Stimulated activated CD8-positive, alpha-beta memory T cell treated with anti-CD3 and anti-CD28 coated beads, Interleukin-12 subunit alpha, Interleukin-12 subunit beta, amount 100 ng/mL, for 24 hours (primary cell): ENCODE results near the gene FAM120A.

Experiments used
- DNase-seq: peaks from one replicate; pipeline ENCODE4 v3.0.0-alpha.2; 2020; ENCODE audit errors: extremely low read depth

Gene FAM120A

GRCh38 chr9:93558503-93558902 lies 107.0 kb downstream of the FAM120A start:
- DNase-seq = no peak

- no peak for DNase-seq
Measured at GRCh38 chr9:93560991-93561390, 109.5 kb downstream of the FAM120A start.

GRCh38 chr9:93562157-93562556 lies 110.7 kb downstream of the FAM120A start:
- DNase-seq = no peak

GRCh38 chr9:93565089-93565488 lies 113.6 kb downstream of the FAM120A start:
- DNase-seq = no peak

GRCh38 chr9:93566408-93567270 lies 115.2 kb downstream of the FAM120A start:
- DNase-seq = peak; percentile 98

- DNase-seq = no peak
Measured at GRCh38 chr9:93567271-93567959, 115.9 kb downstream of the FAM120A start.

DNA sequence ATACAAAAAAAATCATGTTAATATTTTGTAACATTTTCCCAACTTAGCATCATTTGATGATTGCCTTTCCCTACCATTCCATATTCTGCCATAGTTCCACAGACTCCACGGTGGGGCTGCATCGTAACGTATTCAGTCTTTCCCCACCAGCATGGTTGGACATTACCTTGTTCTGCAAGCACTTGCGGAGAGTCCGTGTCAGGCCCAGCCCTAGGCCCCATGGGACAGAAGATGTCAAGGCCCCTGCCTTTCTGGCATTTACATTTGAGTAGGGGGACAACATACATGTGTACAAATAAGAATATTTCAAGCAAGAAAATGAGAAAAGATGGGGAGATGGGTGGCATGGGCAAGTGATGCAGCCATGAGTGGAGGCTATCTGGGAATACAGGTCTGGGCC lies 116.7 kb downstream of the FAM120A start:
- DNase-seq = no peak

- no peak for DNase-seq
Measured at GRCh38 chr9:93569621-93570174, 118.2 kb downstream of the FAM120A start.

DNA sequence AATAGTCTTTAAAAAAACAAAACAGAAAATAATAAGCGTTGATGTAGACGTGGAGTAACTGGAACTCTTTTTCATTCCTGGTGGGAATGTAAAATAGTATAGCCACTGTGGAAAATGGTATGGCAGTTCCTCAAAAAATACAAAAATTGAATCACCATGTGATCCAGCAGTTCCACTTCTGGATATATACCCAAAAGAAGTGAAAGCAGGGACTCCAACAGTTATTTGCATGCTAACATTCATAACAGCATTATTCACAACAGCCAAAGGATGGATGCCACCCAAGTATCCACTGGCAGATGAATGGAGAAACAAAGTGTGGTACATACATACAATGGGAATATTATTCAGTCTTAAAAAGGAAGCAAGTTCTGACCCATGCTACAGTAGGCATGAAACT lies 120.7 kb downstream of the FAM120A start:
- DNase-seq = no peak

DNA sequence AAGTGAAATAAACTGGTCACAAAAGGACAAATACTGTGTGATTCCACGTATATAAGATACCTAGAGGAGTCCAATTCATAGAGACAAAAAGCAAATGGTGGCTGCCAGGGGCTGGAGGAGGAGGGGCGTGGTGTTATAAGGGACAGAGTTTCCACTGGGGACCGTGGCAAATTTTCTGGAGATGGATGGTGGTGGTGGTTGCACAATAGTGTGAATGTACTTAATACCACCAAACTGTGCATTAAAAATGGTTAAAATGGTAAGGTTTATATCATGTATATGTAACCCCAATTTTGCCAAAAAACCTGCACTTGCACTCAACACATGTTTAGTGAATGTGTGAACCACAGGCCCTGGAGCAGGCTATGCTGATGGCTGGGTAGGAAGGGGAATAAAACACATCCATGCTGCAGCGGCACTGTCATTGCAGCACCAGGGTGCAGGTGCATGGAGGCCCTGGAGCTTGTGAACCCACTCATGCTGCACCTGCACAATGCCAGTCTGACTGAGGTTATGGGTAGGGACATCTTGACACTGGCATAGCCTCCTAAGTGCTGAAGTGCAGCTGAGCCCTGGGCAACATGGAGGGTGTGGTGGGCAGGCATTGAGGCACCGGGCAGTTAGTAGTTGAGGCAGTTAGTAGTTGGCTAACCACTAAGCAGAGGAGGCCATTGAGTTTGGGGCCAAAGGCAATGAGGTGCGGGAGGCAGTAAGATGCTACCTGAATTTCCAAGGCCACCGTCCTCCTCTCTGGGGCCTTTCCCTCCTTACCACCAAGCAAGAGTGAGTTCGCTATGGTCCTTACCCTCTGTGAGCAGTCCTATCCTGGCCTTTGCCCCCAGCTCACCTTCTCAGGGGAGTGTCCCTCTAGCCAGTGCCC lies 121.4 kb downstream of the FAM120A start:
- no peak for DNase-seq

DNA sequence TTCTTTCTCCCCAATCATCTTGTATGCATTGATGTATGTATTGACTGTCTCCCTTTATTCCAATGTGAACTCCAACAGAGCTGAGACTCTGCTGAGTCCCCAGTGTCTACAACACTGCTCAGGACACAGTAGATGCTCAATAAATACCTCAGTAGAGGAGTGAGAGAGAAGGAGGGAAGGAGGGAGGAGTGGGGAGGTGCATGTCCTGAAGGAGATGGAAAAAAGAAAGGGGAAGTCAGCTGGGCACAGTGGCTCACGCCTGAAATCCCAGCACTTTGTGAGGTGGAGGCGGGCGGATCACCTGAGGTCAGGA lies 122.0 kb downstream of the FAM120A start:
- DNase-seq = no peak

GRCh38 chr9:93574091-93574899 lies 122.8 kb downstream of the FAM120A start:
- DNase-seq = no peak

GRCh38 chr9:93574900-93575795 lies 123.7 kb downstream of the FAM120A start:
- DNase-seq = no peak

DNA sequence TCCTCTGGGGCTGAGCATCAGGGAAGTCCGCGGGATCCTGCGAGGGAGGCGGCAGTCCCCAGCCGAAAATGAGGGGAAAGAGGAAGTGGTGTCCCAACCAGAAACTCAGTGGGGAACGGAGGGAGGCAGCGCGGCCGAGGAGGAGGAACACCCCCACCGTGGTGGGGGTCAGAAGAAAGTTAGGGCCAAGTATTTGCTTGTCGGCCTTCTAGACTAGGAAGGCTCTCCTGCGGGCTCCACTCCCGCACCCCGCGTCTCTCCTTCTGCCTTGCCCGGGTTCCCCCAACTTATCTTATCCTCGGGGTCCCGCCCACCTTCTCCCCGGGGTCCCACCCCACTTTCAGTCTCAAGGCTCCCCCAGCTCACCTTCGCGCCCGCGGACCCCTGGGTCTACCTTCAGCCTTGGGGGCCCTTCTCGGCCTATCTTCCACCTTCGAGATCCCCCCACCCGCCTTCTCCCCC lies 124.3 kb downstream of the FAM120A start:
- no peak for DNase-seq

- DNase-seq = no peak
Measured at GRCh38 chr9:93576258-93577077, 125.0 kb downstream of the FAM120A start, which contains the start of gene PHF2. PHF2 (plus strand) TSS chr9:93576584; CDS start chr9:93576774, 190 bp downstream.

GRCh38 chr9:93577078-93577974 lies 125.8 kb downstream of the FAM120A start:
- DNase-seq = no peak

DNA sequence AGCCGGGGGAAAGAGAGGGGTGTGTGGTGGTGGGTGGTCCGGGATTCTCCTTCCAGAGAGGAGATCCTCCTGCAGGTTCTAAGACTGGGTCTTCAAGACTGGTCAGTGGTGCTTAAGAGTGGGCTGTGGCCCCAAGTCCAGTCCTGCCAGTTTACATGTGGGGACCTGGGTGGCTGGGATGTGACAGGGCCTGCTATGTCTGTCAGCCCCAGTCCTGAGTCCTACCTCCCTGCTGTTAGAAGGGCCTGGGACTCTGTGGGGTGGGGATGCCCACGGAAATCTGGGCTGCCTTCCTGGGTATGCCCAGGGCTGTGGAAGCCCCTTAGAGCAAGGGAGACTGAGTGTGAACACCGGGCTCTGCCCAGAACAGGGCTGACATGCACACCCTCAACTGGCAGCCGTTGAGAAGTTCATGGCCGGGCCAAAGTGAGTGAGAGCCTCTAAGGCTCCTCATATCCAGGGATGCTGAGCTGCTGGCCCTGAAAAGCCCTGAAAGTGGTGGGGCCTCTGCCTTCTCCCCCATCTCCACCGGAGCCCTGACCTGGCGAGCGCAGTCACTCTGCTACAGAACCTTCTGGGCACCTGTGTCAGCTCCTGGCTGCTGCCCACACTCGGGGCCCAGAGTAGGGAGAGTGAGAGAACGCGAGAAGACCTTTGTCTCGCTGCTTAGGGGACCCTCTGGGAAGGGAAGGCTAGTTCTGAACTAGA lies 126.6 kb downstream of the FAM120A start:
- DNase-seq = no peak
